ENCODE measurements around the gene NFATC2. TPM values are rescaled to one million over a fixed set of nuclear protein-coding genes. Genes with fewer than 3 reads are reported as not detected.
"Not testable (repeated sequence)": the region's sequence is repeated elsewhere in the genome, so short reads cannot be mapped to it uniquely, and the experiment has no call there.

NFATC2 gene
- polyA plus RNA-seq, 1 donor: 1.6 TPM

DNA sequence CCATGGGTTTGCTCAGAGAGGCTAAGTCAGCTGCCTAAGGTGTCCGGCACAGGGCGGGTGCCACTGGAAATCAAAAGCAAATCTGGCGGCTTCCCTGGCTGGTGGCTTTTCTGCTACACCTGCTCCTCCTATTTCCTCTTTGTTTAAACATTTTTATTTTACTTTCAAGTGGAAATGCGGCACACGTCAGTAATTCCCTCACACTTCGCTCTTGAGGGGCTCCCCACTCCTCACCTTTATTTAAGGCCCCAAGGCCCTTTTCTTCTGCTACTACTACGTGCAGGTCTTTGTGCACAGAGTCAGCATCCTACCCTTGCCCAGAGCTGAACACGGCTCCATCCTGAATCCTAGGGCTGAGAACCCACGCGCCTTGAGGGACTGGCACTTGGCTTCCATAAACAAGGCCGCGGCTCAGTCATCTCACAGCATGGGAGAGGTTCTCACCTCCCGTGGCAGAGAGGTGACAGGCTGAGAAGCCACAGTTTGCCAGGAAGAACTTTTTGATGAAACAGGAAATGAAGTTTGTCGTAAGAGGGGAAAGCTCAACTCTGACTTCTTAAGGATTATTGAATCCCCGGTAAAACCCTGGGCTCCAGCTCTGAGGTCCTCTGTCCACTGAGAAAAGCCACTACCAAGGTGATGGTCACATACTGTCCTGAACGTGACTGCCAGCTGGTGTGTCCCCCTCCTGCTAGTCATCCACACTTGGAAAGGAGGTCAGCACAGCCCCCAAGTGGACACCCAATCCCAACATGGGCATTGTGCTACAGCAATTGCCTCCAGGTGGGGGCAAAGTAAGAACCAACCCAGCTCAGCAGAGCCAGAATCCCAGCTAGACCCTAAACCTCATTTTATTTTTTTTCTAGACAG is 48.0 kb downstream of the NFATC2 start:
- no peak for DNase-seq

DNA sequence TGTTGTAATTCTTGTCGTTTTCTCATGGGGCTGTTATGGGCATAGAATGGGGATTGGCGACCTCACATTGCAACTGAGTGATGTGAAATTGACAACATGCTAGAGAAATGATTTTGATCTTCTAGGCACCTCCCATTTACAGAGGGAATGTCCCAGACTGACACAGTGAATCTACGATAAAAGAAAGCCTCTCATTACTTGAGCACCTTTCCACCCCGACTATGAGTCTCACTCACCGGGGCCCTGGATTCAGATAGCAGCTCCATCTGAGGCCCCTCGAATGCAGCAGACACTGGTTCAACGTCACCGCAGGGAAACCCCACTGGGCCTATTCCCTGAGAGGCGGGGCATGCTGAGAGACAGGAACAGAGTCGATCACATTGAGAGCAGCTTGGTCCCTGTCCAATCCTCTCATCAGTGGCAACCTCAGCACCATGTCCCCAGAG is 49.1 kb downstream of the NFATC2 start:
- DNase-seq: no peak

- no peak for DNase-seq
These were observed 50.1 kb downstream of the NFATC2 start for GRCh38 chr20:51492167-51493092.

DNA sequence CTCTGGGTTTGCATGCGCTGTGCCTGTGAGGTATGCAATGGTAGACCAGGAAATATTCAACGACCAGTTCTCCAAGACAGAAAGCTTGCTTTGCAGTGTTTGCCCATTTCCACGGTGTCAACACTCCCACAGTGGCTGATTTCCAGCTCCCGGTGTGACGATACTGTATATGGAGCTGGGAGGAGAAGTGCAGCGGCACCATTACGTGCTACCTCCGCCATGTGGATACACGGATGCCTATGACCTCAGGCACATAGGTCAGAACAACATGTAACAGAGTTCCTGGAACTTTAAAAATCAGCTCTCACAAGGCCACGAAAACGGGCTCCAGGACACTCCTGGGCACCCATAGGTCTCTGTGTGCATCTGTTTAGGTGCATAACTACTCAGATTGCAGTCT is 51.1 kb downstream of the NFATC2 start:
- DNase-seq: no peak

DNA sequence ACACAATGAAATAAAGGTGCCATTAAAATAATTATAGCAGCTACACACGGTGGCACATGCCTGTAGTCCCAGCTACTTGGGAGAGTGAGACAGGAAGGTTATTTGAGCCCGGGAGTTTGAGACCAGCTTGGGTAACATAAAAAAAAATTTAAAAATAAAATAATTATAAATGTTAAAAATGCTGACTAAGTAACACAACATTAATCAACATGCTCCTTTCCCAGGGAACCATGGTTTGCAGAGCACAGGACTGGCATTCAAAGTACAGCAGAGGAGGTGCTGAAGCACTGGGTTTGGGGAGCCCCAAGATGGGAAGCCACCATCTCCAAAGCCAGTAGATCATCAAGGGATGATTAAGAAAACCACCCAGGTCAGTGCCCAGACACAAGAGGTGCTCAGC is 51.9 kb downstream of the NFATC2 start:
- no peak for DNase-seq

DNA sequence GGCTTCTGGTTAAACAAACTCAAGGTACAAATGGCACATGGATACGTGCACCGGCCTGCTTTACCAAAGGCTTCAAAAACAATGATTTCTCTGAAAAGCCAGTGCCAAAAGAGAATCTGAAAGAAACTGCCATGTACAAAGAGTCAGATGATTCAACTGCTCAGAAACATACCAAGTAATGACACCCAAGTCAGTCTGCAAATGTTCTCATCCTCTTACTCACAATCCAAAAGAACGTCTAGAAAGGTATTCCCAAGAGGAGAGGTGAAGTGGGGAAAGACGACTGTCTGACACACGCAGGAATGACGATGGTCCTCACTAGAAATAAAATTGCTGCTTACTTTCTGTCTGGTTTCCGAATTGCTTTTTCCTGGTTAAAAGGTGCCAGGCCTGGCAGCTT is 52.9 kb downstream of the NFATC2 start:
- DNase-seq: no peak

- no peak for DNase-seq
These were observed 54.2 kb downstream of the NFATC2 start for GRCh38 chr20:51488331-51488730.

GRCh38 chr20:51487565-51488268 is 54.8 kb downstream of the NFATC2 start:
- no peak for DNase-seq

- no peak for DNase-seq
These were observed 55.4 kb downstream of the NFATC2 start for GRCh38 chr20:51487076-51487475.

DNA sequence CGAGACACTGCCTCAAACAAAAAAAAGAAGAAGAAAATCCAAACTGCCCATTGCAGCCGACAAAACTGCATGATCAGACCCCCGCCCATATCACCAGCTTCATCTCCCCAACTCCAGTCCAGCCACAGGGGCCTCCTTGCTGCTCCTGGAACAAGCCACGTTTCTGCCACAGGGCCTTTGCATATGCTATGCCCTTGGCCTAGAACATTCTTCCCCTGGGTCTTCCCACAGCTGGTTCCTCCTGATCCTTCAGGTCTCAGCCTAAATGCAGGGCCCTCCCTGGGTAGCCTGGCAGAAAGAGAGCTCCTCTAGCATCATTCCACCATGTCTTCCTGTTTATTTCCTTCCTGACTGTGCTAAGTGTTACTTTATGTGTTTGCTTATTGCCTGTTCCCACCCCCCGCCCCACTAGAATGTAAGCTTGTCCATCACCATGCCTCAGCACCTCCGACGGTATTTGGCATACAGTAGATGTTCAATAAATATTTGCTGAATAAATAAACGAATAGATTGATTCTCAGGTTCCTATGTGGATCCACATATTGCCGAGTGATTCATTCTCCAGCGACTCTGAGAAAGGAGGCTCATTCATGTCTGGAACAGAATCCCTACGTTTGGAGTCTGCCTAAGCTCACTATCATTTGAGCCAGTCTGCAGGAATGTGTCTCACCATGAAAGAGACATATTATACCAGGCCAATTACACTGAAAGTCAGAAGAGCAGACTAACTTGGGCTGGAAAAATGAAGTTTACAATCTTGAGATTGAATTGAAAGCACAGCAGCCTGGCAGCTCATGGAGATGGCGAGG is 56.1 kb downstream of the NFATC2 start:
- no peak for DNase-seq

DNA sequence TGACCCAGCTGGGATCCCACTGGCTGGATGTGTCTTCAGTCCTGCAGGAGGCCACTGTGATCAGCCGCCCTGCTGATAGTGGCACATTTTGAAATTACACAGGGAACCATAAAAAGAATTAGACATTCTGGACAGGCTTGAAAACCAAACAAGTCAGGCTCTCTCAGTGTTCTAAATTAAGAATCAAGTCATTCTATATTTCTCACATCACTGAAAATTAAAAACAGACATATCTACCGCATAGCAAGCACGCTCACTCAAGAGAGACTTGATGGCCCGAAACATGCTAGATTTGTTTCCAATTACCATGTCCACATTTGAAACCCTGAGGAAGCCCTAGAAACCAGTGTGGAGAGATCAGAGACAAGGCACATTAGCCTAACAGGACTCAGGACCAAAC is 57.7 kb downstream of the NFATC2 start:
- DNase-seq: no peak

- no peak for DNase-seq
These were observed 58.2 kb downstream of the NFATC2 start for GRCh38 chr20:51484141-51484815.

DNA sequence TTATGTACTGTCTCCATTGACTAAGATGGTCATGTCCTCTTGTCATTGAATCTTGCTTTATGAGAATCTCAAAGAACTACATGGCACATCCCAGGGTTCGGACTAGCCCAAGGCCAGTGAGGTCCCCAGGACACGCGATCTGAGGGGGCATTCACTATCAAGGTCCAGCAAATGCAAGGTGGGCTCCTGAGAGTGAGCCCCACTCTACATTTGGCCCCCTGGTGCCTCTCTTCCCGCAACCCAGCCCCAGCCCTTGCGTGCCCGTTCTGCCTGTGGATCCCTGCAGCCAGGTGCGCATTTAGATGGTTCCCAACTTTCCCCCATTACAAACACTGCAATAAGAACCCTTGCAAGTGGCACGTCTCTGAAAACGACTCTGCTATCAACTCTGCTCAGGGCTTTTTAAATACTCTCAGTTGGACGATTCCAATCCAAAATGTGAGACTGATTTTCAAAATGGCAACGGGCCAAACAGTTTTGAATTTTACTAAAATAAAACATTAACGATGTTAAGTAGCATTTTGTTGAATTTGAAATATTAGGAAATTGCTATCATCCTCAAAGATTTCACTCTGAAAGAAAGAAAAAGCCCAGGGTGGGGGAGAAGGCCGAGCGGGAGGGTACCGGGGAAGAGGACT is 59.6 kb downstream of the NFATC2 start:
- DNase-seq: no peak

- no peak for DNase-seq
These were observed 61.1 kb downstream of the NFATC2 start for GRCh38 chr20:51481341-51481914.

- no peak for DNase-seq
These were observed 61.8 kb downstream of the NFATC2 start for GRCh38 chr20:51480507-51481270.

DNA sequence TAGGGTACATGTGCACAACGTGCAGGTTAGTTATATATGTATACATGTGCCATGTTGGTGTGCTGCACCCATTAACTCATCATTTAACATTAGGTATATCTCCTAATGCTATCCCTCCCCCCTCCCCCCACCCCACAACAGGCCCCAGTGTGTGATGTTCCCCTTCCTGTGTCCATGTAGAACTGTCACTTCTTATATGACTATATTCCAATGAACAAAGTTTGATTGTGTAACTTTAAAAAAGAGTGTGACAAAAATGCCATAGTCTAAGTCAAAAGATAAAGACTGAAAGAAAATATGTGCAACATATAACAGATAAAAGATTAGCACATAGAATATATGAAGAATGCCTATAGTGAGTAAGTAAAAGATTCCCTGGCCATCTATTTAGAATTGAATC is 66.4 kb downstream of the NFATC2 start:
- not testable (repeated sequence) for DNase-seq

- no peak for DNase-seq
These were observed 68.7 kb downstream of the NFATC2 start for GRCh38 chr20:51473771-51474170.

- DNase-seq: no peak
These were observed 69.3 kb downstream of the NFATC2 start for GRCh38 chr20:51473256-51473655.

- no peak for DNase-seq
These were observed 71.6 kb downstream of the NFATC2 start for GRCh38 chr20:51470907-51471411.
